Daoy (cell line): Measurements from ENCODE around the gene FGF14. TPM values are rescaled to one million over a fixed set of nuclear protein-coding genes. Genes with fewer than 3 reads are reported as not detected.

ENCODE experiments used
- DNase-seq: peaks from one replicate; pipeline ENCODE4 v3.0.0-alpha.2; 2015; ENCODE audit warnings: low read depth
- total RNA-seq: library from RNA; depleted of rRNA; stranded (reverse); fragments of >200 nt; shearing (Covaris generic); gene quantifications from 2 replicates; pipeline ENCODE4 v1.2.3, GENCODE V29; 2014; rRNA removed

The FGF14 gene
- total RNA-seq, 1 experiment from 2014 or later = 0.06 TPM

DNA sequence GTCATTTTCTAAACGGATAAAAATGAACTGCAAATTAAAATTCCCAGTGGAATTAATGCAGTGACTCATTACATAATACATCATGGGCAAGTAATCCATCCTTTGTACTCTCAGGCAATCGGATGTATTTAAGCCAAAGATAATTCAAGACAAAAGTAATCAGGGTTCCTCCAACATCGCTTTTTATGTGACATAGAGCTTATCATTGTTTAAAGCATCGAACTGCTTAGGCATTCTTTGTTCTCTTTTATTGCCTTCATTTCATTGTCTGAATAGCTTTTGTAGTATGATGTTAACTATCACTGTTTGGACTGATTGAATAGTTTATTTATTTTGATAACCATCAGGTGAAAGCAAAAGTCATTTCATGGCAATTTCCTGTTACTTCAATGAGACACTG is 740.0 kb downstream of the FGF14 start:
- DNase-seq = no peak

Other genes with a start within 250 kb of the FGF14 start
- 35.1 and 39.1 TPM in 2 replicates for gene TPP2, start 194.9 kb upstream of the FGF14 start, total RNA-seq